NCI-H1092 (cell line): ENCODE results near the gene WDR41.
"Not testable (repeated sequence)": the region's sequence is repeated elsewhere in the genome, so short reads cannot be mapped to it uniquely, and the experiment has no call there.

Experiments used
- DNase-seq: peaks from one replicate; lab custom pipeline; 2025; lab: John Stamatoyannopoulos, UW

Gene WDR41

DNA sequence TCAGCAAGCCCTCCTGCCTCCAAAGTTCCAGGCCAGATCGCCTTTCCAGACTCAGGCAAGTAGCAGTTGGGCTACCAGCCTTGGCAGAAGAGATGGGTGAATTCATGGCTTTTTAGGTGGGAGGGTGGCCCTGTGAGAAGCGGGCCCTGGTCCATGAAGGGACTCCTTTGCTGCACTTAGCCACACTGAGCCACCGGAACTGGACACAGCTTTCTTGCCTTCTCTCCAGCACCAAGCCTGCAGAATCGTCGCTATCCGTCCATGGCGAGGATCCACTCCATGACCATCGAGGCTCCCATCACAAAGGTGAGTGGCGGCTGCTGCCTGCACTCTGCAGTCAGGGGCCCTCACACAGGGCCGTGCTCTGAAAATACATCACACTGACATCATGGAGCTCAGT, 85.0 kb downstream of the WDR41 start:
- DNase-seq = no peak

DNA sequence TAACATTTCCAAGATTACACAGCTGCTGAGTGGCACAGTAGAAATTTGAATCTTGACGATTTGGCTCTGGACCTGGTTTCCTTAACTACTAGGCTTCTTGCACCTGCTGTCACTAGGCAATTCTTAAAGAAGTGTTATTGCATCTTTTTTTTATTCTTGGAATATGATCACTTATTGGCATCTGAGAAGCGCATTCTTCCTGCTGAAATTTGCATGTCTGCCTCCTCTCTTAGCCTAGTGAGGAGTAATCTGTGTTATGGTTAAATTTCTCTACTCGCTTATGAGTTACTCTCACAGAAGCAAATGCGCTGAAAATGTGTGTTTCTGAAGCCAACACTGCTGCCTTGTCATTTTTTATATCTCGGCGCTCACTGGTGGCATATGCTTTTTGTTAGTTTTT, 89.3 kb downstream of the WDR41 start:
- no peak for DNase-seq

DNA sequence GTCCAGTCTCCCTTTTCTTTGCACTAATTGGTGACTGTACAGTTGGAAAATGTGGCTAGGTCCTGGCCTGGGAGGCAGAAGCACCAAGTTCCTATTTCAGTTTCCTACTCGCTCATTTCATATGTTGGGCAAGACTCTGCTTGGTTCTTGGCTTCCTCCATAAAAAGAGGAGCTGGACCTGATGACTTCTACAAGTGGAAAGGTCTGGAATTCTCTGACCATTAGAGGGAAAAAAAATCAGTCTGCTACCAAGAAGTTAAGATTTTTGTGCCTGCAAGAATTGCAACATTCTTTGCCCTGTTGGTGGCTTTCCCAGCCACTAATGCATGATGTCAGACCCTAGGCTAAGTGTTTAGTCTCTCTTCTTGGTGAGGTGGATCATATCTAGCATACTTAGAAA, 91.5 kb downstream of the WDR41 start:
- no peak for DNase-seq

DNA sequence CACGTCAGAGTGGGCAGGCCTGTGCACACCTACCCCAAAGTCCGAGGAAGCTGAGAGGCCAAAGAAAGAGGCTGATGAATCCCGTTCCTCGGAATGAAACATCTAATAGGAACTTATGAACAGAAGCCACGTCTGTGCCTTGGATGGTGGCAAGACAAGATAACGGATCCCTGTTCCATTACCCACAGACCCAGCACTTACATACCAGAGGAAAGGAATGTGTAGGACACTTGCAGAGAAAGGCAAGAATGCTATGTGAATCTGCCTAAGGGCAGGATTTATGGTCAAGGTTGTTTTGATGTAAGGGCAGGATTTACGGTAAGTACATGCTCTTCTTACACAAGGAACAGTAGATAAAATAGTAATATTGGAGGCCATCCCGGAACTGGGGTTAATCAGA, 93.2 kb downstream of the WDR41 start:
- DNase-seq = no peak

DNA sequence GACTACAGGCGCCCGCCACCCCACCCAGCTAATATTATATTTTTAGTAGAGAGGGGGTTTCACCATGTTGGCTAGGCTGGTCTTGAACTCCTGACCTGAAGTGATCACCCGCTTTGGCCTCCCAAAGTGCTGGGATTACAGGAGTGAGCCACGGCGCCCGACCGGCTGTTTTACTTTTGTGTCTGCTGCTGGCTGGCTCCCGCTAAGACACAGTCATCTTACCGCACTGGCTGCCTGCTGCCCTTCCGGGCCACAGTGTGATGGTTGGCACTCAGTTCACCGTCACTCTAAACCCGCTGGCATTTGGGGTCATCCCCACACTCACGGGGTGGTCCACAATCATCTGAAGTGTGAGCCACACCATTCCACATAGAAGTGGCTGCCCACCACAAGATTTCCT, 93.7 kb downstream of the WDR41 start:
- no peak for DNase-seq

DNA sequence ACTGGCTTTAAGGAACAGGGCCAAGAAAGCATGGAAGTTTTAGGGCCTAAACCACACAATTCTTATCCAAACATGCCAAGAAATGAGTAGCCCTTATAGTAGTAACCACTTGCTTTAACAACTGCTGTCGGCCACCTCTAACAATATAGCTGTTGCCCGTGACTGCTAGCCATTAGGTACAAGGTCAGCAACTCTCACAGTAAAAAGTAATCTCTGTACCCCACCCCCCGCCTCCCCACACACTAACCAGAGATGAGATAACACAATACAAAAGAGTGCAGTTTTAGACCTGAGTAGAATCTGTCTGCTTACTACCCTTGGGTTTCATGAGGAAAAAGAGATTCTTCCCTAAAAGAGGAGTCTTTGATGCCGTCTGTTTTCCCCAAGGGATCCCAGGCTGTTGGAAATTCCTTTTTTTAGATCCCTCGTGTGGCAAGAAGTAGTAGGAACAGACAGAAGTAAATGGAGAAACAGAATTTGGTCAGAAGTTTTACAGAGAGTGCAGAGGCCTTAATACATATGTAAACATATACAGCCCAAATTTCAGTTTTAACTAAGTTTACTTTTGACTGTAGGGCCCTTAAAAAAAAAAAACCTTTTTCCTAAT, 94.3 kb downstream of the WDR41 start:
- DNase-seq = no peak

DNA sequence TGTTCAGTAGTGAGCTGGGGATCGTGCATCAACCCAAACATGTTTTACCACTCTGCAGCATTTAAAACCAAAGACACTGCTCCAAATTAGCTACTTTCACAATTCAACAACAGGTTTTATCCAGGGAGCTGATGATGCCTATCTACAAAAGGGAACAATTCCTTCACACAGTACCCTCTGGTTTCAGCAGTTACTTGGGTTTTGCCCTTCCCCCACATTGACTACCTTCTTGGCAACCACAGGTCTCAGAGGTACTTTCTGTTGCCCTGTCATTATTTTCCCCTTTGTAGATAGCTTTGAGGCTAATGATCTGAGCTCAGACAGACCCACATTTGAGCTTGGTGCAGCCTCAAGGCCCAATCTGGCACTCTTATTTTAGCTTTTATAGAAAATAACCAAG, 96.1 kb downstream of the WDR41 start:
- no peak for DNase-seq

DNA sequence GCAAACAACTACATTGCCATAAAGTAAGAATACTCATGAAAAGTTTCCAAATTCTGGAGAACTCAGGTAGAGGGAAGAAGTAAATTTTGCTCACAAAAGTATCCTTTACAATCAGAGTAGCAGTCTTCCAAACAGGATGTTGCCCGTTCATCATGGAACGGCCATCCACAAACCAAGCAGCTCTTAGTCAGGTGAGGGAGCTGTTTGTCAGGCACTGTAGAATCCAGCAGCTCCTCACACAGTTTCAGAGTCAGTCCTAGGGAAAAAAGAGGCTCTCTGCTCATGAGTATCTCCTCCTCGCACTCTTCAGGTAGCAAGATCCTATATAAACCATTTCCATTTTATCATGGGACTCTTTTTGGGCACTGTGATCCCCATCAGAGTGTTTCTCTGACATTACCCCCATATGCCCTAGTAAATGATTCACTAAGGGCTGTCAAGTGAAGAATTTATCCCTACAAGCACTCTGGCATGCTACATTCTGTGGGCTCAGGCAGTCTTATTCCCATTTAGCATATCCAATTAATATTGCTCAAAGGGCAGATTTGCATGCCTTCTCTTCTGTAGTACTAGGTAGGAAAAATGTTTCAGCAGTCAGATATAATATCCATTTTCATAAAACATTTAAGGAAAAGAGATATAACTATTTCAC, 97.9 kb downstream of the WDR41 start:
- DNase-seq = no peak

DNA sequence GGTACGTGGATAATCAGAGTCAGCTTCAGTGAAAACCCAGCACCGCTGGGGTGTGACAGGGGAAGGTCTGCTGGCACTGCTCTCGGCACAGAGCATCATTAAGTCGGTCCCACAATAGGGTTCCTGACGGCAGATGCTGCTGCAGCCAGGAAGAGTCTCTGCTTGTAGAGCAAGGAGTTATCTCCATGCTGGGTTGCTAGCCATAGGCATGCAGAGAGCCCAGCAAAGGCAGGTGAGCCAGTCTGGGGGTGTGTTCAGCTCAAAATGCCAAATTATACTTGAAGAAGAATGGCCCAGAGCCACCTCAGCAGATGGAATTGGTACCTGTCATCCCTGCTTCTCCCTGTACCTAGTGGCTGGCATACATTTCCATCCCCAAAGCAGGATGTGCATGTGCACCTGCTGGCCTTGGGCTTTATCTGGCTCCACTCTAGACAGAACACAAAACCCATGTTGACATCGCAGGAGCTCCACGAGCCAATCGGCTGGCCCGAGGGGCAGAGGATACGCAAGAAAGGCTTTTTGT, 100.8 kb downstream of the WDR41 start:
- DNase-seq = no peak

DNA sequence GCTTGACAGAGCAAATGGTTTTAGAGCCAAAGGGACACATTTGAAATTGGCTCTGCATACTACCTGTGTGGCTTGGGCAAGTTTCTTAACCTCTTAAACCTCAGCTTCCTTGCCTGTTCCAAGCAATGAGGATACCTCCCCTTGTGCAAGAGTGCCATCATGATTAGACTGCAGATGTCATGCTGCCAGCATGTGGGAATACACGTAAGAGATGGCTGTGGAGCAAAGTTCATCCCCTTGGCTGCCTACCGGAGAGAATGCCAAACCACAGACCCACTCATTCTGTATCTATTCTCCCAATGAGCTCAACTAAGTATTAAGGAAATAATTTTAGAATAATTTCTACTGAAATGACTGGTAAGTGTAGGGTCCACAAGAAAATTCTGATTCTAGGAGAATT, 101.3 kb downstream of the WDR41 start:
- DNase-seq = no peak

DNA sequence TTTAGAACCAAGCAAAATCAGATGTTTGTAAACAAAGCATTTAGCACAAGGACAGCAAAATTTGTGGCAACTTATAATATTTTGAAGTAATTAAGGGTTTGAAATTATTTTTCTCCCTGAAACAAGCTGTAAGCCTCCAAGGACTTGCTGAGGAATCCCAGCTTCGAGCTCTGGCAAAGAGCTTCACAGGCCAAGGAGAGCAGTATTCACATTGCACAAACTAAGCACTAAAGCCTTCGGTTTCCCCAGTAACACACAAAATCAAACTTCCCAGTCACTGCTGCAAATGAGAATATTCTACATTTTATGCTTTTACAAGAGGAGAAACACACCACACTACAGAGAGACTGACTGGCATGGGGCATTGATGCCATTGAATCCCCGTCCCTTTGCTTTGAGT, 101.9 kb downstream of the WDR41 start:
- DNase-seq = no peak

DNA sequence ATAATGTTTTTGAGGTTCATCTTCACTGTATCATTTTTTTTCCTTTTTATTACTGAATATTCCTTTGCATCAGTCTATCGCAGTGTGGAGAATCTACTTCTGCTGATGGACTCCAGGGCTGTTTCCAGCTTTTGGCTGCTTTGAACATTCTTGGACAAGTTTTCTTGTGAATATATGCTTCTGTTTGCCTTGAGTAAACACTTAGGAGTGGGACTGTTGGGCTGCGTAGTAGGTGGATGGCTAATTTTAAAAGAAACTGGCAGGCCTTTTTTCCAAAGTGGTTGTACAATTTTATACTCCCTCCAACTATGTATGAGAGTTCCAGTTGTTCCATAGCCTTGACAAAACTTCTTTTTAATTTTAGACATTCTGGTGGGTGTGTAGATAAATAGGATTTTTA, 102.4 kb downstream of the WDR41 start:
- DNase-seq = no peak

DNA sequence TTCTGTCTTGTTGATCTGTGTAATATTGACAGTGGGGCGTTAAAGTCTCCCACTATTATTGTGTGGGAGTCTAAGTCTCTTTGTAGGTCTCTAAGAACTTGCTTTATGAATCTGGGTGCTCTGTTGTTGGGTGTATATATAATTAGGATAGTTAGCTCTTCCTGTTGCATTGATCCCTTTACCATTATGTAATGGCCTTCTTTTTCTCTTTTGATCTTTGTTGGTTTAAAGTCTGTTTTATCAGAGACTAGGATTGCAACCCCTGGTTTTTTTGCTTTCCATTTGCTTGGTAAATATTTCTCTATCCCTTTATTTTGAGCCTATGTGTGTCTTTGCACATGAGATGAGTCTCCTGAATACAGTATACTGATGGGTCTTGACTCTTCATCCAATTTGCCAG, 105.8 kb downstream of the WDR41 start:
- DNase-seq = not testable (repeated sequence)

DNA sequence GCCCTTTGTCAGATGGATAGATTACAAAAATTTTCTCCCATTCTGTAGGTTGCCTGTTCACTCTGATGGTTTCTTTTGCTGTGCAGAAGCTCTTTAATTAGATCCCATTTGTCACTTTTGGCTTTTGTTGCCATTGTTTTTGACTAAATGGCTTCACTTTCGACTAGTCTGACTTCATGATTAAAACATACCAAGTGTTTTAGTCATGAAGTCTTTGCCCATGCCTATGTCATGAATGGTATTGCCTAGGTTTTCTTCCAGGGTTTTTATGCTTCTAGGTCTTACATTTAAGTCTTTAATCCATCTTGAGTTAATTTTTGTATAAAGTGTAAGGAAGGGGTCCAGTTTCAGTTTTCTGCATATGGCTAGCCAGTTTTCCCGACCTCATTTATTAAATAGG, 108.8 kb downstream of the WDR41 start:
- not testable (repeated sequence) for DNase-seq
